Activated naive CD4-positive, alpha-beta T cell treated with anti-CD3 and anti-CD28 coated beads for 36 hours (primary cell): ENCODE data around the gene APOBEC3C. TPM values are rescaled to one million over a fixed set of nuclear protein-coding genes. Genes with fewer than 3 reads are reported as not detected.
"Not testable (repeated sequence)": the region's sequence is repeated elsewhere in the genome, so short reads cannot be mapped to it uniquely, and the experiment has no call there.

Experiments
- CTCF ChIA-PET: fragments of 350-600 bp; sonication (Branson Sonifier 250); formaldehyde crosslinking; loops from one replicate; lab custom pipeline; 2021; ENCODE audit warnings: antibody characterized with exemption; lab: Charles Lee
- DNase-seq: peaks from one replicate; pipeline ENCODE4 v3.0.0-alpha.2; 2020
- H3K27ac Mint-ChIP-seq: one replicate; pipeline ENCODE4 v1.8.0; 2021; ENCODE audit warnings: mild to moderate bottlenecking, mixed read lengths
- H3K27me3 Mint-ChIP-seq: one replicate; pipeline ENCODE4 v1.8.0; 2021; ENCODE audit warnings: low read depth, mixed read lengths
- H3K36me3 Mint-ChIP-seq: one replicate; pipeline ENCODE4 v1.8.0; 2021; ENCODE audit warnings: low read depth, mixed read lengths
- H3K4me1 Mint-ChIP-seq: one replicate; pipeline ENCODE4 v1.8.0; 2021; ENCODE audit warnings: low read depth, mixed read lengths
- H3K4me3 Mint-ChIP-seq: one replicate; pipeline ENCODE4 v1.8.0; 2021; ENCODE audit warnings: mild to moderate bottlenecking, moderate library complexity, mixed read lengths
- H3K9me3 Mint-ChIP-seq: one replicate; pipeline ENCODE4 v1.8.0; 2021; ENCODE audit warnings: mixed read lengths
- intact Hi-C: fragments of 100-400 bp; cut with micrococcal nuclease; formaldehyde crosslinking; loops from one replicate; pipeline ENCODE4 v1.15.1; 2023
- total RNA-seq, 2 experiments: library from RNA; stranded (reverse); gene quantifications; one replicate each; pipeline ENCODE4 v1.2.3, GENCODE V29; 2021

Gene APOBEC3C
- total RNA-seq, 2 experiments from 2014 or later: 71.5 to 74.1 TPM

- Mint-ChIP-seq H3K4me1 (peaks cover 38% of the 10 kb centered on the region), H3K9me3 (no peaks in the 10 kb centered on the region), H3K4me3 (no peak overlapping the region), H3K36me3 (peaks cover 14% of the 10 kb centered on the region), H3K27me3 (no peaks in the 10 kb centered on the region), H3K27ac (peak overlapping the region; percentile 87)
- intact Hi-C loops: no loop called here
- DNase-seq: no peak
- CTCF ChIA-PET: interaction anchor here (0.6 to 2.0 kb wide), 2 partner anchors 15 to 25 kb away, joined by 3 to 5 read pairs; no protein-coding TSS in a partner anchor
Observed at GRCh38 chr22:39028281-39028680, 14.2 kb downstream of the APOBEC3C start.

GRCh38 chr22:39029227-39029626 is 15.2 kb downstream of the APOBEC3C start:
- H3K27ac Mint-ChIP-seq: peak overlapping the region; percentile 8
- intact Hi-C loops: no loop called here
- no peaks in the 10 kb centered on the region for H3K27me3 Mint-ChIP-seq
- H3K4me1 Mint-ChIP-seq: peaks cover 29% of the 10 kb centered on the region
- DNase-seq: no peak
- no peak overlapping the region for H3K4me3 Mint-ChIP-seq
- no peaks in the 10 kb centered on the region for H3K9me3 Mint-ChIP-seq
- CTCF ChIA-PET: interaction anchor here (0.6 to 2.0 kb wide), 2 partner anchors 26 to 49 kb away, joined by 3 to 5 read pairs; no protein-coding TSS in a partner anchor
- H3K36me3 Mint-ChIP-seq: peaks cover 12% of the 10 kb centered on the region

DNA sequence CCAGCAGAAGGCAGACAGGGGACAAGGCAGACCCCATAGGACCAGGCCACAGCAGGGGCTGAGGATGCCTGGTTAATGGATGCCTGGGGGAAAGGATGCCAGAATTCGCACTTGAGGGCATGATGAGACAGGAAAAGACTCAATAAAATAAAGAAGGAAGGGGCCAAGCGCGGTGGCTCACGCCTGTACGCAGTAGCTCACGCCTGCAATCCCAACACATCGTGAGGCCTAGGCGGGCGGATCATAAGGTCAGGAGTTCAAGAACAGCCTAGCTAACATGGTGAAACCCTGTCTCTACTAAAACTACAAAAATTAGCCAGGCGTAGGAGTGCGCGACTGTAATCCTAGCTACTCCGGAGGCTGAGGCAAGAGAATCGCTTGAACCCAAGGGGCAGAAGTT is 16.6 kb downstream of the APOBEC3C start:
- peaks cover 15% of the 10 kb centered on the region for H3K4me1 Mint-ChIP-seq
- intact Hi-C loops: no loop called here

GRCh38 chr22:39031434-39032295 is 17.6 kb downstream of the APOBEC3C start:
- H3K36me3 Mint-ChIP-seq, H3K27ac Mint-ChIP-seq, H3K27me3 Mint-ChIP-seq, DNase-seq, H3K4me3 Mint-ChIP-seq, H3K9me3 Mint-ChIP-seq, intact Hi-C loops, CTCF ChIA-PET: not testable (repeated sequence)
- peaks cover 15% of the 10 kb centered on the region for H3K4me1 Mint-ChIP-seq

More for the DNA sequence above, 16.6 kb downstream of the APOBEC3C start:
- no peak overlapping the region for H3K4me3 Mint-ChIP-seq
- no peaks in the 10 kb centered on the region for H3K27me3 Mint-ChIP-seq
- CTCF ChIA-PET: no interaction called here
- peaks cover 10% of the 10 kb centered on the region for H3K36me3 Mint-ChIP-seq
- no peak for DNase-seq
- H3K27ac Mint-ChIP-seq: no peak overlapping the region
- H3K9me3 Mint-ChIP-seq: no peaks in the 10 kb centered on the region

GRCh38 chr22:39037071-39037470 is 23.0 kb downstream of the APOBEC3C start:
- DNase-seq, H3K9me3 Mint-ChIP-seq, H3K36me3 Mint-ChIP-seq, H3K27ac Mint-ChIP-seq, H3K27me3 Mint-ChIP-seq, H3K4me3 Mint-ChIP-seq, intact Hi-C loops: not testable (repeated sequence)
- H3K4me1 Mint-ChIP-seq: peaks cover 23% of the 10 kb centered on the region
- CTCF ChIA-PET: interaction anchor here (1.3 kb wide), 1 partner anchor 34 kb away, joined by 3 read pairs; no protein-coding TSS in a partner anchor

GRCh38 chr22:39039306-39040126 is 25.5 kb downstream of the APOBEC3C start:
- intact Hi-C loops: no loop called here
- H3K36me3 Mint-ChIP-seq: no peaks in the 10 kb centered on the region
- no peak for DNase-seq
- CTCF ChIA-PET: interaction anchor here (1.0 kb wide), 1 partner anchor 36 kb away, joined by 3 read pairs; no protein-coding TSS in a partner anchor
- H3K9me3 Mint-ChIP-seq: no peaks in the 10 kb centered on the region
- peaks cover 25% of the 10 kb centered on the region for H3K4me1 Mint-ChIP-seq
- peak overlapping the region; percentile 76 for H3K27ac Mint-ChIP-seq
- H3K27me3 Mint-ChIP-seq: no peaks in the 10 kb centered on the region
- peak overlapping the region; percentile 66 for H3K4me3 Mint-ChIP-seq

GRCh38 chr22:39040155-39040537 is 26.1 kb downstream of the APOBEC3C start:
- CTCF ChIA-PET: interaction anchor here (1.0 kb wide), 1 partner anchor 37 kb away, joined by 3 read pairs; no protein-coding TSS in a partner anchor
- intact Hi-C loops, H3K27me3 Mint-ChIP-seq, DNase-seq, H3K36me3 Mint-ChIP-seq, H3K9me3 Mint-ChIP-seq: not testable (repeated sequence)
- Mint-ChIP-seq H3K4me3 (peak overlapping the region; percentile 66), H3K27ac (peak overlapping the region; percentile 76), H3K4me1 (peaks cover 25% of the 10 kb centered on the region)

- H3K27me3 Mint-ChIP-seq, H3K36me3 Mint-ChIP-seq, H3K9me3 Mint-ChIP-seq, intact Hi-C loops: not testable (repeated sequence)
- Mint-ChIP-seq H3K4me1 (peaks cover 26% of the 10 kb centered on the region), H3K4me3 (peak within 1 kb of the TSS; percentile 79), H3K27ac (peak within 1 kb of the TSS; percentile 77)
- peak; percentile 80 for DNase-seq
- CTCF ChIA-PET: interaction anchor here (1.0 kb wide), 1 partner anchor 37 kb away, joined by 3 read pairs; no protein-coding TSS in a partner anchor
Observed at GRCh38 chr22:39040538-39041296, 26.7 kb downstream of the APOBEC3C start, which contains the start of gene APOBEC3F. Gene APOBEC3F, plus strand, starts transcription at chr22:39040864. Its CDS starts 97 bp downstream, at chr22:39040961.

DNA sequence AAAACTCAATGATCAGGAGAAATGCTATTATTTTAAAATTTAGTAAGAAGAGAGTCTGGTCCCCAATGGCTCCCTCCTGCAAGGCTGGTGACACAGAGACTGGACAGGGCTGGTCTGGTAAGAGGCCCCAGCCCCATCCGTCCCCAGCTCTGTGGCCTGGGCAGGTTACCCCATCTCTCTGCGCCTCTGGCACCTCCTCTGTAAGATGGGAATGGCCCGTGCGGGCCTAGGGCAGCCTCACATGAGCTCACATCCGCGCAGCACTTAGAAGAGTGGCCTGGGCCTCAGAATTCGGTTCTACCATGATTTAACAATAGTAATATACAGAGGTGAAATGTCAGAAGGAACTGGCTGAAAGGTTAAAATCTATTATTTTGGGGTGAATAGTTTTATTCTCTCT is 27.9 kb downstream of the APOBEC3C start:
- no peak for DNase-seq
- H3K36me3 Mint-ChIP-seq: no peaks in the 10 kb centered on the region
- intact Hi-C loops: no loop called here
- CTCF ChIA-PET: interaction anchor here (0.6 to 1.0 kb wide), 2 partner anchors 53 to 76 kb away, joined by 4 read pairs; no protein-coding TSS in a partner anchor
- peak overlapping the region; percentile 77 for H3K27ac Mint-ChIP-seq
- peak overlapping the region; percentile 79 for H3K4me3 Mint-ChIP-seq
- H3K9me3 Mint-ChIP-seq: no peaks in the 10 kb centered on the region
- H3K27me3 Mint-ChIP-seq: no peaks in the 10 kb centered on the region
- peaks cover 22% of the 10 kb centered on the region for H3K4me1 Mint-ChIP-seq

DNA sequence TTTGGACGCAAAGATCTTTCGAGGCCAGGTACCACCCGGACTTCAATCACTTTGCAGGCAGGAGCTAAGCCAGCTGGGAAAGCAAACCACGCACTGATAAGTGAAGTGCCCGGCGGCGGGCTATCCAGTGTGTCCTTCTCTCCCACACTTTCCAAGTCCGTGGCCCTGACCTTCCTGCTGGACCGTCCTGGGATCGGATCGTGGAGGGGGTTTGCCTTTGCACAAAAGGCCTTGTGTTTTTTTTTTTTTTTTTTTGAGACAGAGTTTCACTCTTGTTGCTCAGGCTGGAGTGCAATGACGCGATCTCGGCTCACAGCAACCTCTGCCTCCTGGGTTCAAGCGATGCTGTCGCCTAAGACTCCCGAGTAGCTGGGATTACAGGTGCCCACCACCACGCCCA is 29.0 kb downstream of the APOBEC3C start:
- DNase-seq, H3K27ac Mint-ChIP-seq, H3K9me3 Mint-ChIP-seq, H3K36me3 Mint-ChIP-seq, intact Hi-C loops, H3K4me3 Mint-ChIP-seq, H3K27me3 Mint-ChIP-seq: not testable (repeated sequence)
- H3K4me1 Mint-ChIP-seq: peaks cover 16% of the 10 kb centered on the region
- CTCF ChIA-PET: interaction anchor here (0.7 kb wide), 1 partner anchor 15 kb away, joined by 3 read pairs; no protein-coding TSS in a partner anchor

GRCh38 chr22:39045136-39045535 is 31.1 kb downstream of the APOBEC3C start:
- CTCF ChIA-PET, H3K27ac Mint-ChIP-seq, H3K27me3 Mint-ChIP-seq: not testable (repeated sequence)

More at GRCh38 chr22:39045136-39045535, 31.1 kb downstream of the APOBEC3C start:
- H3K4me3 Mint-ChIP-seq, DNase-seq, intact Hi-C loops, H3K36me3 Mint-ChIP-seq, H3K9me3 Mint-ChIP-seq: not testable (repeated sequence)
- peaks cover 14% of the 10 kb centered on the region for H3K4me1 Mint-ChIP-seq
